Measurements from ENCODE around the gene PDS5B. TPM values are rescaled to one million over a fixed set of nuclear protein-coding genes. Genes with fewer than 3 reads are reported as not detected.

PDS5B gene
- total and polyA plus RNA-seq, 2 experiments from 2014 or later: 43.9 to 46.5 TPM

GRCh38 chr13:32752311-32752710, 166.1 kb downstream of the PDS5B start:
- H3K4me2 ChIP-seq: no peak overlapping the region
- Mint-ChIP-seq H3K36me3 (ENCODE audit: low read depth) (peaks cover 4% of the 10 kb centered on the region; the same call in 2 of the 3 replicates), H3K27ac (no peak overlapping the region), H3K4me3 (no peak overlapping the region), H3K9me3 (no peaks in the 10 kb centered on the region), H3K4me1 (no peaks in the 10 kb centered on the region), H3K27me3 (ENCODE audit: insufficient read depth, low read depth, poor library complexity) (no peaks in the 10 kb centered on the region)
- no peak overlapping the region for H3K4me3 ChIP-seq
- H3K79me2 ChIP-seq (replicated peaks; ENCODE audit: insufficient read depth): no peaks in the 10 kb centered on the region
- H3K9me2 ChIP-seq (ENCODE audit: insufficient read depth): no peaks in the 10 kb centered on the region
- H3K27me3 ChIP-seq (ENCODE audit: insufficient read depth): no peaks in the 10 kb centered on the region
- H3K4me1 ChIP-seq (ENCODE audit: insufficient read depth): no peaks in the 10 kb centered on the region
- no peaks in the 10 kb centered on the region for H4K20me1 ChIP-seq (replicated peaks; ENCODE audit: insufficient read depth)
- H3K27ac ChIP-seq (ENCODE audit: low read depth): no peak overlapping the region
- TF ChIP-seq POLR2AphosphoS5 (IDR thresholded peaks at IDR 0.05; ENCODE audit: low read depth) (no peak), NANOG (IDR thresholded peaks at IDR 0.05; ENCODE audit: borderline replicate concordance) (no peak), ZNF462 (CRISPR knock-in tag; IDR thresholded peaks at IDR 0.05) (no peak), STAT1 (IDR thresholded peaks at IDR 0.05; ENCODE audit: unreplicated experiment) (no peak), ETS1 (IDR thresholded peaks at IDR 0.05) (no peak), JUNB (IDR thresholded peaks at IDR 0.05; ENCODE audit: unreplicated experiment) (no peak), ZNF114 (CRISPR knock-in tag; IDR thresholded peaks at IDR 0.05) (no peak), ZNF331 (CRISPR knock-in tag; IDR thresholded peaks at IDR 0.05; ENCODE audit: low read depth) (no peak), REST (IDR thresholded peaks at IDR 0.05; ENCODE audit: unreplicated experiment) (no peak), CTCF (conservative IDR thresholded peaks at IDR 0.05; ENCODE audit: low read depth in 2 of 2) (no peak), EZH2 (IDR thresholded peaks at IDR 0.05; ENCODE audit: low read depth, unreplicated experiment) (no peak), CREB1 (CRISPR knock-in tag; IDR thresholded peaks at IDR 0.05; ENCODE audit: low read depth) (no peak), EZH2phosphoT487 (IDR thresholded peaks at IDR 0.05; ENCODE audit: unreplicated experiment) (no peak)
- H3K36me3 ChIP-seq (ENCODE audit: insufficient read depth): no peaks in the 10 kb centered on the region; the same call in 1 of the 2 replicates
- H2AFZ ChIP-seq: no peak overlapping the region
- DNase-seq (ENCODE audit: low spot score) (no peak), ATAC-seq (no peak)
- no peaks in the 10 kb centered on the region for H3F3A ChIP-seq (replicated peaks; ENCODE audit: low read depth)

Data from GM23338 (cell line).